Loucy (cell line): Measurements from ENCODE around the gene TMEM54.

Source experiments
- CTCF ChIP-seq: fragments of 200-600 bp; sonication (generic); conservative IDR thresholded peaks from 2 replicates; pipeline ENCODE4 v1.5.1; 2014; ENCODE audit warnings: mild to moderate bottlenecking, antibody characterized with exemption, low read length
- EZH2phosphoT487 ChIP-seq: fragments of 200-600 bp; IDR thresholded peaks from 2 replicates; pipeline ENCODE4 v1.6.1; 2018; ENCODE audit warnings: antibody characterized with exemption, mild to moderate bottlenecking, moderate library complexity, borderline replicate concordance

GRCh38 chr1:32860566-32860965, 40.6 kb downstream of the TMEM54 start:
- TF ChIP-seq CTCF (no peak), EZH2phosphoT487 (no peak)
